HG03575 (cell line): ENCODE measurements around the gene MYDGF.
"Not testable (repeated sequence)": the region's sequence is repeated elsewhere in the genome, so short reads cannot be mapped to it uniquely, and the experiment has no call there.

Experiments
- ATAC-seq: cut with Tn5 transposase; IDR thresholded peaks from one replicate; pipeline ENCODE4 v1.9.1; 2021; ENCODE audit not compliant: unreplicated experiment, insufficient number of reproducible peaks, low FRiP score; ENCODE audit errors: extremely low read depth

MYDGF gene

DNA sequence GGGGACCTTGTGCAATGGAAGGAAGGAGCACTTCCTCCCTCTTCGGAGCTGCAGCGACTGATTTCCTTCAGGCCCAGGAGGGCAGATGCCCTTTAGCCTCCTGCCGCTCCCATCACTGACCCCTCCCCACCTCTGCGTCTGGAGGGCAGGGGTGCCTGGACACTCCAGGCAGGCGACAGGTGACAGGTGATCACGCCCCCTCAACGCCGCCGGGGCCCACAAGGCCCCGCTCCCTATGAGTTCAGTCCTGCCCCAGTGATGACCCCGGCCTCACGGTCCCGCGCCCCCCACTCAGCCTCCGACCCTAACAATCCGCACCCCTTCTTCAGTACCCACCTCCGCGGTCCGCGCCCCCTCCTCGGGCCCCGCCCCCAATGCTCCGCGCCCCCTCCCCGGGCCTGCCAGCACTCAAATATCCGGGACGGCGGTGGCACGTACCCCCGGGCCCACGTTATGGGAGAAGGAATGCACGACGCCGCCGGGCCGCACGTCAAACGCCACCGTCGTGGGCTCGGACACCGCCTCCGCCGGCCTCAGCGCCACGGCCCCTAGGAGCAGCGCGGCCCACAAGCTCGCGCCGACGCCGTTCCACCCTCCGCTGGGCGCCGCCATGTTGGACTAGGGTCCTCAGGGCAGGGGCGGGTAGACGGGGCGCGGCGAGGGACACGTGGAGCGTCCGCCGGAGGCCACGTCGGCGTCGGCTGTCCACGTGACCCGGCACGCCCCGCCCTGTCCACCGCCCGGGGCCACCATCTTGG lies at the start of gene MYDGF:
Gene MYDGF, minus strand, starts transcription at position 620 of the 758 bp plus-strand sequence. Its CDS starts 8 bp downstream, at position 612.
- ATAC-seq: no peak

DNA sequence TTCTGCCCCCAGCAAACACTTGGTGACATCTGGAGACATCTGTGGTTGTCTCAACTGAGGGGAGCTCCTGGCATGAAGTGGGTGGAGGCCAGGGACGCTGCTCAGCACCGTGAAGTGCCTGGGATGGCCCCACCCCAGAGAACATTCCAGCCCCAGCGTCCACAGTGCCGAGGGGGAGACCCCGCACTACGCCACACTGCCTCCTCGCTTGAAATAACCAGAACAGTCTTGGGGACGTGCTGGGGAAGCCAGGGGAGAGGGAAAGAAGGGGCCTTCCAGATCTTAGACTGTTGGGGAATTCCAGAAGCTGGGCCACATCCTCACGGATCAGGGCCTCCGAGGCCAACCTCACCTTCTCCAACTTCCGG lies 49.3 kb upstream of the MYDGF start:
- ATAC-seq: no peak

DNA sequence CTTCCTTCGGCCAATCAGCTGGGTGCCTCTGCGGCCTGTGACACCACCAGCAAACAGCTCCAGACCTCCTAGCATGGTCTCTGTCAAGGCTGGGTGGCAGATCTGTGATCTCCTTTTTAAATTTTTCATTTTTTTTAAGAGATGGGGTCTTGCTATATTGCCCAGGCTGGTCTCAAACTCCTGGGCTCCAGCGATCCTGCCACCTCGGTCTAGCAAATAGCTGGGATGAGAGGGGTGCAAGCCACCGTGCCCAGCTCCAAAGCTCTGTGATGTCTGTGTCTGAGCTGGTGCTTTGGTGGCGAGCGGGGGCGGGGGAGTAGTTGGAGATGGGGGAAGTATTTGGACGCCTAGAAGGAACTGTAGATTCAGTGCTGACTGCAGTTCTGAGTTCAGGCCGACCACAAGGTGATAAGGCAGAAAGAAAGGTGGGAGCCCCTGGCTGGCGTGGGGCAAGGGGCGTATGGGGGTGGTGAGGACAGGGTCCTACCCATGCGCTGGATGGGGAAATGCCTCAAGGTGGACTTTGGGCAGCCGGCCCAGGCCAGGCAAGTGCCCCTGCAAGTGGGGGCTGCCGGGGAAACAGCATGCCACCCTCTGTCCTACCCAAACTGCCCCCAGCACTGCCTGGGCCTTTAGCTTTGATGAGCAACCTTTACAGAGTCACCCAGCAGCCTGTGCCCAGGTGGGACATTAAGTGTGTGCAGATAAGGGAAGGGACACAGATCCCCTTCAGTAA lies 48.0 kb upstream of the MYDGF start:
- no peak for ATAC-seq

DNA sequence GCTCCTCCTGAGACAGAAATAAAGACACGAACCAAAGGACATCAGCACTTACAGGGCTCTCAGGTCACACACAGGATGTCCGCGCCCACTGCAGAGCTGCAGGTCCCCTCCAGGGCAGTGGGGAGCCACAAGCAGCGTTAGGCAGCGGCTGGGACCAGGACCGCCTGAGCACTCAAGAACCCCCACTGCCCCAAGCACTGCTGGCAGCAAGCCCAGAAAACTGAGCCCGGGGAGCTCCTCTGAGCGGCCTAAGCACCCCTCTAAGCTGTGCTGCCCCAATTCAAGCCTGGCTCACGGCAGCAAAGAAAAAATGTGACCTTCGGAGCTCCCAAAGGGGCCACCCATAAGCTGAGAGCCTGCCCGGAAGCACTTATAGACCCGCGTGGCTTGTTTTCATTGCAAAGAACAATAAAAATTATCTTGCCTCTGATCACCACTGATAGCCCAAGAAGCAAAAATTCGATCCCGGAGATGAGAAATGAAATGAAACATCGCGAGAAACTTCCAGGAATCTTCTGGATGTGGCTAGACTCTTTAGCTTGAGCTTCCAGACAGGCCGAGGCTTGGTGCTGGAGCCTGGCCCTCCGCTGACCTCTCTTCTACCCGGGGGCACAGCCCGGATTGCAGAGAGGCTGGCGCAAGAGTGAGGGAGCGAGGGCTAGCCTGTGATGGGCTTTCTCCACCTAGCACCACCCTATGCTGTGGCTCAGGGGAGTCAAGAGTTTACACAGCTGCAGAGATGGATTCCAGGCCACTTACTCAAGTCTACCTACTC lies 47.2 kb upstream of the MYDGF start:
- no peak for ATAC-seq

DNA sequence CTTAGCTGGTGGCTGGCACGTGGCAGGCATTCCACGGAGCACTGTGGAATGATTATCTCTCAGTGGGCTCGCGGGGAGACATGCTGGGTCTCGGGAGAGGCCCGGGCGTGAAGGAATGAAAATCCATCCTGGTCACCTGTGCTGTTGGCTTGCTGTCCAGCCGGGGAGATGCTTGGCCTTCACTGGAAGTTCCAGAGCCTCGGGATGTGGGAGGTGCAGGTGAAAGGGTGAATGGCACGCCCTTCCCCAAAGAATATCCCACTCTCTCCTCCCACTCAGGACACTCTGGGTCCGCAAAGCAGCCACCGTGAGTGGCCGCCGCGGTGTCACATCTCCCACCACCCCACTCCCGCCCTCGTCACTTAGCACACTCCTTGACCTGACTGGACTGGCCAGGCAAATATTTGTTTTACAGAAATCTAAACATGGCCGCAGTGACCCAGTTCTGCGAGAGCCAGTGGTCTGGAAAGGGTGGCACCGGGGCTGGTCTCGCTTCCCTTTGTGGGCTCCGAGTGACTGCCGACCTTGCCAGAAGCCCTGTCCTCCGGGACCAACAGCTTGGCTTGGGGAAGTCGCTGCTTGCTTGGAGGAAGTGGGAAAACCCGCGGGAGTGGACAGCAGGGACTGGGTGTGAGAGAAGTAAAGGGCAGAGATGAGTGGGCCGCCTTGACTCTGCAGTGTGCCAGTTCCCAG lies 45.5 kb upstream of the MYDGF start:
- no peak for ATAC-seq

GRCh38 chr19:4715178-4715528 lies 45.0 kb upstream of the MYDGF start:
- ATAC-seq: not testable (repeated sequence)

DNA sequence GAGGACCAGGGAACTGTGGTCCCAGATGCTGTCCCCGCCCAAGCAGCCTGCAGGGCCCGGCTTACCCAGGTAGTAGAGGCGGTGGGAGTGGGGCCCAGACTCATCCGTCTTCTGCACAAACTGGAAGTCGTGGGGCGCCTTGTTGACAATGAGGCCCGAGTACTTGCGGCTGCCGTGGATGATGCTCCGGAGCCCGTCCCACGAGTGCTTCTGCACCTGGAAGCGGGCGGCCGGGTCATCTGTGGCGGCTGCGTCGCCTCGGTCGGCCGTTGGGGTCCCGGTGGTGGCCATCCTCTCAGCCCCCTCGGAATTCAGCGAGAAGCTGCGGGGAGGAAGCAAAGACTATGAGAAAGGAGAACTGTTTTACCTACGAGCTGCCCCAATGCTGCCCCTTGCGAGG lies 43.9 kb upstream of the MYDGF start:
- no peak for ATAC-seq

GRCh38 chr19:4713384-4713951 lies 43.3 kb upstream of the MYDGF start:
- ATAC-seq: no peak

DNA sequence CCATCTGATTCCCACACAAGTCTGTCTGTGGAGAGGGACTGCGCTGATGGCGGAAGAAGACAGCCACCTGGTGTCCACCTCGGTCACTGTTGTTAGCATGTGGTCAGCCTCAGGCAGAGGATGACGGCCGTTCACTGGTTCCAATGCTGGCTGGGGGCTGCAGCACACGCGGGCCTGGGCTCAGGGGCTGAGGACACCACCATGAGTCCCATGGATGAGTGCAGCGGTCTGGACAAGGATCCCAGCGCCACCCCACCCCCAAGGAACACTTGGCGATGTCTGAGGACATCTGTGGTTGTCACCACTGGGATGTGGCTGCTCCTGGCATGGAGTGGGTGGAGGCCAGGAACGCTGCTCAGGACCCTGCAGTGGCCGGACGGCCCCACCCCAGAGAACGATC lies 42.6 kb upstream of the MYDGF start:
- no peak for ATAC-seq

DNA sequence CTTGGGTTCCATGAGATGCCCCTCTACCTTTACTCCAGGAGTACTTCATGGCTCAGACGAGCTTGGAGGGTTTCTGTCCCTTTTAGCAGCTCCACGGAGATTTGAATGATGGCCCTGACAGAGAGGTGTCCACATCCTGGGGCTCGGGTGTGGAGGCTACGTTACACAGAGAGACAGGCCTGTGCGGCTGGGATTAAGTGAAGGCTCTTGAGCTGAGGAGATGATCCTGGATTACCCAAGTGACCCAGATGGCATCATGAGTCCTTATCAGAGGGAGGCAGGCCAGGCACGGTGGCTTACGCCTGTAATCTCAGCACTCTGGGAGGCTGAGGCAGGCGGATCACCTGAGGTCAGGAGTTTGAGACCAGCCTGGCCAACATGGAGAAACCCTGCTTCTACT lies 41.1 kb upstream of the MYDGF start:
- ATAC-seq: no peak

DNA sequence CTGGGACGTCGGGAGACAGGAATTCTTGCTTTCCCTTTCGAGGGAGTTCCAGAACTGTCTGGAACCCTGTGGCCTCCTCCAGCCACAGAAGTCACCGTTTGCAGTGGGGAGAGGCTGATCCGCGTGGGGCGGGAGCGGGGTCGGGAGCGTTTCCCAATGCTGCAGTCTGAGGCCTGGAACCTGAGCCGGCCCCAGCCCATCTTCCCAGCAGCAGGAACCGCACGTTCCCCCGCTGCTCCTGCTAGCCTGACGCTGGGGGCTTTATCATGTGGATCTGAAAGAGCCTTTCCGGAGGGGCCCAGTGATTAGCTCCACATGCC lies 40.1 kb upstream of the MYDGF start:
- ATAC-seq: no peak

- ATAC-seq: no peak
These were observed 39.5 kb upstream of the MYDGF start for GRCh38 chr19:4709440-4710280.

- ATAC-seq: no peak
These were observed 38.0 kb upstream of the MYDGF start for GRCh38 chr19:4707956-4708650.

DNA sequence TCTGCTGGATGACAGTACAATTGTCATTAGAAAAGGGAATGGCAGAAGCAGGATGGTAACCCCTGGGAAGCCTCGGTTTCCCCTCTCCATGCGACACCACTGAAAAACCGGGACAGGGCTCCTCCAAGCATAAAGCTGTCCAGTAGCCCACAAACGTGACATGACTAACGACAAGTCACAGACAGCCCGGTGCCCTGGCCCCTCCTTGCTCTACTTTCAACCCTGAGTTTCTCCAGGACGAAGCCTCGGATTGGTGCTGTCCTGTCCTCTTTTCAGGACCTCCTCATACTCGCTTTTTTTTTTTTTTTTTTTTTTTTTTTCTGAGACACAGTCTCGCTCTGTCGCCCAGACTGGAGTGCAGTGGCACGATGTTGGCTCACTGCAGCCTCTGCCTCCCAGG lies 37.2 kb upstream of the MYDGF start:
- no peak for ATAC-seq

DNA sequence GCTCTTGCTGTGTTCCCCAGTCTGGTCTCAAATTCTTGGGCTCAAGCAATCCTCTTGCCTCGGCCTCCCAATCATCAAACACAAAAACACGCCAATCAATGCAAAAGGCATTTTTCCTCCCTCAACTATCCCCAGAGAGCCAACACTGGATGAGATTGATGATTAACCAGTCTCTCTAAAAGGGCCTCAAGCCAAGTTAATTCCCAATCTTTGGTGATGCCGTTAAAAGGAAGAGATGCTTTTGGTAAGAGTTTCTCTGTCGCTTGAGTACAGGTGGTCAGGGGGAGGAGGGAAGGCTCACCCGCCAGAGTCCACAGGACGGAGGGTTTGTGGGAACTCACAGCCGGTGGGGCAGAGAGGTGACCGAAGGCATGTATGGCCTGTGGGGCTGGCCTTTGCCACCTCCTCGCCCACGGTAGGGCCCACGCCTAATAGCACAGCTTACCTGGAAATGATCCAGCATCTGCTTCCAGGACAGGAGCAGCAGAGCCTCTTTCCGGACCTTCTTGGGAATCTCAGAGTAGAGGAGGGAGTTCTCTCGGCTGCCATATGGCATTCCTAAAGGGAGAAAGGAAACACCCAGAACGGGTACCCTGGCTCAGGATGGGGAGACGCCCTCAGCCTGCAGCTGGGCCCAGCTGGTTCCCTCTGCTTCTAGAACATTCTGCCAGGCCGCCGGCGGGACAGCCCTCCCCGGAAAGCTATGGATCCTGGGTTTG lies 35.4 kb upstream of the MYDGF start:
- ATAC-seq: no peak

- no peak for ATAC-seq
These were observed 34.2 kb upstream of the MYDGF start for GRCh38 chr19:4704317-4704673.

DNA sequence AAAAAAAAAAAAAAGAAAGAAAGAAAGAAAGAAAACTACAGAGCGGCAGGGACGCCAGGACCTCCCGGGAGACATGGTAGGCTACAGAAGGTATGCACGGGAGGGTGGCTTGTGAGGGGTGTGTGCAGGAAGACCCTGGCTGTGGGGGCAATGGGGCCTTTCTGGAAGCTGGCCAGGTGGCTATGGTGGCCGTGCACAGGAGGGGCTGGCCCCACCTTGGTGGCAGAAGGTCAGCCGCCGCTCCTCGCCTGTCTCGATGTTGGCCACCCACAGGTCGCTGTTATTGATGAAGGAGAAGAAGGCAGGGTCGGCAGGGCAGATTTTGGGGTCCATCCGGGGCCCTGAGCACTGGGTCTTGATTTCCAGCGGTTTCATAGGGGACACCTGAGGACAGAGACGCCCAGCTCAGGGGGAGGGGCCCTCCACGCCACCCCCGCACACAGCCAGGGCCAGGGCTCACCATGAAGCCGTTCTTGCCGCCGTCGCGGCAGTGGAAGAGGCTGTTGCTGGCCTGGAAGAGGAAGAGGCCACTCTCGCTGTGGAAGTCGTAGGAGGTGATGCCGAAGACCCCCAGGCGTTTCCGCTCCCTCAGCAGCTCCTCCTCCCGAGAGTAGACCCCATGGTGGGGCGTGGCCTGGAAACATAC lies 33.7 kb upstream of the MYDGF start:
- ATAC-seq: no peak
